ENCODE measurements around the gene DBF4B.

DNA sequence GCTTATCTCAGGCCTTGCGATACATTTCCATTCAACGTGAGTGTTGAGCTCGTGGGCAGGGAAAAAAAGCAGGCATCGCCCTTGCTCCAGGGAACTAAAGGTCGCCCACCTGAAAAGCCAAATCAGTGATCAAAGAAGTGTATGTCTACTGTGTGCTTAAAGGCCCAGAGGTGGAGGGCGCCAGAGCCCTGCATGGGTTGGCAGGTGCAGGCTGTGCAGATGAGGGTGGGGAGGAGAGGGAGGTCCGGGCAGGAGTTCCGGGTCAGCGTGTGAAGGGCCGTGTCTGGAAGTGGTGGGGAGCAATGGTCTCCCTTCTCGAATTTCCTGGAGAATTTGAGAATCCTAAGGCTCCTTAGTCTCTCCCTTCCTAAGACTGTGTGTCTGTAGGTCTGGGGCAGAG is 57.5 kb downstream of the DBF4B start:
- TF ChIP-seq, protein P1, sequence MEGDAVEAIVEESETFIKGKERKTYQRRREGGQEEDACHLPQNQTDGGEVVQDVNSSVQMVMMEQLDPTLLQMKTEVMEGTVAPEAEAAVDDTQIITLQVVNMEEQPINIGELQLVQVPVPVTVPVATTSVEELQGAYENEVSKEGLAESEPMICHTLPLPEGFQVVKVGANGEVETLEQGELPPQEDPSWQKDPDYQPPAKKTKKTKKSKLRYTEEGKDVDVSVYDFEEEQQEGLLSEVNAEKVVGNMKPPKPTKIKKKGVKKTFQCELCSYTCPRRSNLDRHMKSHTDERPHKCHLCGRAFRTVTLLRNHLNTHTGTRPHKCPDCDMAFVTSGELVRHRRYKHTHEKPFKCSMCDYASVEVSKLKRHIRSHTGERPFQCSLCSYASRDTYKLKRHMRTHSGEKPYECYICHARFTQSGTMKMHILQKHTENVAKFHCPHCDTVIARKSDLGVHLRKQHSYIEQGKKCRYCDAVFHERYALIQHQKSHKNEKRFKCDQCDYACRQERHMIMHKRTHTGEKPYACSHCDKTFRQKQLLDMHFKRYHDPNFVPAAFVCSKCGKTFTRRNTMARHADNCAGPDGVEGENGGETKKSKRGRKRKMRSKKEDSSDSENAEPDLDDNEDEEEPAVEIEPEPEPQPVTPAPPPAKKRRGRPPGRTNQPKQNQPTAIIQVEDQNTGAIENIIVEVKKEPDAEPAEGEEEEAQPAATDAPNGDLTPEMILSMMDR (IDR thresholded peaks at IDR 0.05) = no peak
- no peak for TF ChIP-seq POLR2A (IDR thresholded peaks at IDR 0.05)
- no peak for TF ChIP-seq POLR2AphosphoS5 (IDR thresholded peaks at IDR 0.05)

Data from sigmoid colon (tissue), 4 donors.